Activated T-helper 17 cell treated with anti-CD3 and anti-CD28 coated beads, Interleukin-2, amount 50 U/mL, for 72 hours (primary cell): Measurements from ENCODE around the gene RELCH. TPM values are rescaled to one million over a fixed set of nuclear protein-coding genes. Genes with fewer than 3 reads are reported as not detected.

Source experiments
- ATAC-seq: fragments of 150-1000 bp; cut with Tn5 transposase; replicated peaks from 2 replicates; pipeline ENCODE4 v1.10.0; 2021; ENCODE audit warnings: mild to moderate bottlenecking, moderate library complexity
- H3K27ac Mint-ChIP-seq: one replicate; pipeline ENCODE4 v1.8.0; 2022; ENCODE audit warnings: mixed read lengths
- H3K27me3 Mint-ChIP-seq: one replicate; pipeline ENCODE4 v1.8.0; 2022; ENCODE audit warnings: mixed read lengths
- H3K36me3 Mint-ChIP-seq: one replicate; pipeline ENCODE4 v1.8.0; 2022; ENCODE audit warnings: low read depth, mild to moderate bottlenecking, mixed read lengths
- H3K4me1 Mint-ChIP-seq: one replicate; pipeline ENCODE4 v1.8.0; 2022; ENCODE audit warnings: mixed read lengths
- H3K4me3 Mint-ChIP-seq: one replicate; pipeline ENCODE4 v1.8.0; 2022; ENCODE audit warnings: mild to moderate bottlenecking, mixed read lengths
- H3K9me3 Mint-ChIP-seq: one replicate; pipeline ENCODE4 v1.8.0; 2022; ENCODE audit warnings: mixed read lengths
- total RNA-seq, 2 donors: library from RNA; stranded (reverse); gene quantifications; one replicate each; pipeline ENCODE4 v1.2.3, GENCODE V29; 2022

RELCH gene
- total RNA-seq, 2 donors from 2014 or later, result 23.2 to 28.7 TPM

DNA sequence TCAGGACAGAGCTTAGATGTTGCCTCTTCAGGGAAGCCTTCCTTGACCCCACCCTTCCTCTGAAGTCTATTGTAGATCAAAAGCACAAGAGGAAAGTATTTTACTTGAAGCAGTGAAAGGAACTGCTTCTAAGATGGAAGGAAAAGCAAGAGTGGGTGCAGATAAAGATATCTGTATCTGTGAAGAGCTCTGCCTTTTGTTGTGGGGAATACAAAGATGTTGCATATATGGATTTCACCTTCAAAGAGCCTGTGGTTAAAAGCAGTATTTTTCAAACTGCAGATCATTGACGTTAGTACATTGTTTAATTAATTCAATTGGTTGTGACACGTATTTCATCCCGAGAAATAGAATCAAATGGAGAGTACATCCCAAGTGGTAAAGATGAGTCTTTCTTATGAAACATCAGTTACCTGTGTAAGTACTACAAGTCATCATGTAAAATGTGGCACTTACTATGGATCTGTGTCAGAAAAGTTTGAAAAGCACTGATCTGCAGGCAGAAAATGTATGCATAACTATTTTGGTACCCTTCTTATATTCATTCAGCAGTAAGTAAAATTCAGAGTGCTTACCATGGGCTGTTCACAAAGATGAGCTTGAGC lies 113.4 kb downstream of the RELCH start:
- Mint-ChIP-seq H3K27ac (no peak overlapping the region), H3K27me3 (no peaks in the 10 kb centered on the region), H3K4me1 (peaks cover 6% of the 10 kb centered on the region), H3K4me3 (no peak overlapping the region), H3K36me3 (peaks cover 87% of the 10 kb centered on the region), H3K9me3 (no peaks in the 10 kb centered on the region)
- ATAC-seq, result no peak

- Mint-ChIP-seq H3K27me3 (no peaks in the 10 kb centered on the region), H3K36me3 (peaks cover 82% of the 10 kb centered on the region), H3K4me3 (no peak overlapping the region), H3K27ac (no peak overlapping the region), H3K9me3 (no peaks in the 10 kb centered on the region), H3K4me1 (peaks cover 6% of the 10 kb centered on the region)
- ATAC-seq, result no peak
Measured at GRCh38 chr18:62301322-62301721, 114.3 kb downstream of the RELCH start.

DNA sequence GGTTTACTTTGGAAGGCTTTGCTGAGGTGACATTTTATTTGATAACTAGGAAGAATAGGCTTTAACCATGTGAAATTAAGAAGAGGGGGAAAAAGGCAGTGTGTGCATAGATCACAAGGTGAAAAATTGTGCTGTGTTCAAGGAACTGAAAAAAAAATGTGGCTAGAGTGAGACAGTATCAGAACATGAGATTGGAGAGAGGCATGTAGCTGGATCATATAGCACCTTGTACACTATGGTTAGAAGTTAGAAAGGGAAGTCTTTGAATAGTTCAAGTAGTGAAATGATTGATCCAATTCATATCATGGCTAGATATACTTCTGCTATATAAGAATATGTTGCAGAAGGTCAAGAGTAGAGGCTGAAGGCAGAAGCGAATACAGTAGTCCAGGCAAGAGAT lies 125.8 kb downstream of the RELCH start:
- H3K4me1 Mint-ChIP-seq, result no peaks in the 10 kb centered on the region
- no peaks in the 10 kb centered on the region for H3K9me3 Mint-ChIP-seq
- peaks cover 16% of the 10 kb centered on the region for H3K36me3 Mint-ChIP-seq
- H3K4me3 Mint-ChIP-seq, result no peak overlapping the region
- no peaks in the 10 kb centered on the region for H3K27me3 Mint-ChIP-seq
- no peak overlapping the region for H3K27ac Mint-ChIP-seq
- ATAC-seq, result no peak

DNA sequence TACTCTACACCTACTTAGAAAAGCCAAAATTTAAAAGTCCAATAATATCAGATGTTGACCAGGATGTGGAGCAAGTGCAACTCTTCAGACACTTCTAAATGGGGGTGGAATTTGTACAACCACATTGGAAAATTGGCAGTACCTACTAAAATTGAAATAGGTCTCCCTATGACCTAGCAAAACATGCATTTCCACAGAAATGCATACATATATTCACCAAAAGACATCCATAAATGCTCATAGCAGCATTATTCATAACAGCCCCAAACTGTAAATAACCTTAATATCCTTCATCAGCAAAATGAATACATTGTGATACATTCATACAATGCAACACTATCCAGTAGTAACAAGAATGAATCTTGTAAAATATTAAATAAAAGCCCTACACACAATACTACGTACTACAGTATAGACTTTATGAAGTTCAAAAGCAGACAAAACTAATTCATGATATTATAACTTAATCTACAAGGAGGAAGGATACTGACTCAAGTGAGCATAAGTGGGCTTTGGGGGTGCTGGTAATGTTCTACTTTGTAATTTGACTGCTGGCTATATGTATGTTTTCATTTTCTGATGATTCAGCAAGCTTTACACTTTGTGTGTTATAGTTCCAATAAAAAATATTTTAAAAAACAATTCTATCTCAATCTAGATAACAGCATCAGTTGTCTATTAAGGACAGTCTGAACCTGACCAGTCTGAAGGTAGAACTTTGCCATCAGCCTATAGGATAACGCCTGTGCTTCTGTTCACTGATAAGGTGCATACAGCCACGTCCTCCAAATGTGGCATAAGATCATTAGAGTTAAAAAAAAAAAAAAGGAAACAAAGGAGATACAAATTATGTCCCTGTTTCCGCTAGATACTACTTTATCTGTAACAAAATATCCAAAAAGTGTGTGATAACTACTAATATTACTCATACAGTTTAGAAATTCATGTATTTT lies 131.4 kb downstream of the RELCH start:
- peaks cover 2% of the 10 kb centered on the region for H3K4me1 Mint-ChIP-seq
- peaks cover 10% of the 10 kb centered on the region for H3K27me3 Mint-ChIP-seq
- no peaks in the 10 kb centered on the region for H3K36me3 Mint-ChIP-seq
- no peak overlapping the region for H3K4me3 Mint-ChIP-seq
- H3K9me3 Mint-ChIP-seq, result no peaks in the 10 kb centered on the region
- H3K27ac Mint-ChIP-seq, result no peak overlapping the region
- ATAC-seq, result no peak

DNA sequence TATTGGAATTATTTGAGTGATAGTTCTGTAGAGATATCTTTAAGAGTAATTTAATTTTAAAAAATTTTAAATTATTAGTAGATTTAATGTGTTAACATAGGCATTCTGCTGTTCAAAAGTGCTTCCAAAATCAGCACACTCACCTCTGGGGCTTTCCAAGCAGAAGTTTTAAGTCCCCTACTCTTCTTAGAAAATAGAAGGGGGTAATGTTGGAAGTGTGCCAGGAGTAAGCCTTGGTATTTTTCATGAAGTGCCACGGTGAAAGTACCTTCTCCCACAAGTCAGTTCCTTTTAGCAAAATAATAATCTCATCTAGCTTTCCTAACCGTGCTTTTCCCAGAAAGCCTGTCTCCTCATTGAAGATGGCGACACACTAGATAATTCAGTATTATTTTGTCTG lies 134.1 kb downstream of the RELCH start:
- Mint-ChIP-seq H3K4me3 (no peak overlapping the region), H3K36me3 (peaks cover 12% of the 10 kb centered on the region), H3K27ac (no peak overlapping the region), H3K27me3 (peaks cover 26% of the 10 kb centered on the region), H3K9me3 (no peaks in the 10 kb centered on the region), H3K4me1 (peaks cover 17% of the 10 kb centered on the region)
- ATAC-seq, result no peak

DNA sequence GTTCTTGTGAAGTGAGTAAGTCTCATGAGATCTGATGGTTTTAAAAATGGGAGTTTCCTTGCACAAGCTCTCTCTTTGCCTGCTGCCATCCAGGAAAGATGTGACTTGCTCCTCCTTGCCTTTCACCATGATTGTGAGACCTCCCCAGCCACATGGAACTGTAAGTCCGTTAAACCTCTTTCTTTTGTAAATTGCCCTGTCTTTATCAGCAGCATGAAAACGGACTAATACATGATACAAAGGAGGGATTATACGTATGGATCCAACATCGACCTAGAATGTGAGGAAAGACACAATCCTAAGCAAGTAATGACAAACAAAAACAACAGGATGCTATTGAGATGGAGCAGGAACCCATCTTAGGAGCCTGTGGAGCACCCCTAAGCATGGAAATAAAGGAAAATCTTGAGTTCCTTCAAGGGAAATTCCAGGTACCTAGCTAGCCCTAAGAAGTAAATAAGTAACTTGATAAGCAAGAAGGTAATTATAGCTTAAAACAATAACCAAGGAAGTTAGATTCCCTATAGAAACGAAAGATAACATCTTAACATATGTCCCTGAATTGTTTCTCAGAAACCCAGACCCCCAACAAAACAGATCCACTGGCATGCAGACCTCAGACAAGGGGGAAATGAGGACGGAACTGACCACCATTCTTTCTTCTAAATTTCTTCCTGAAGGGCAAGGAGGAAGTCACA lies 136.6 kb downstream of the RELCH start:
- Mint-ChIP-seq H3K27ac (no peak overlapping the region), H3K36me3 (peaks cover 20% of the 10 kb centered on the region), H3K4me1 (peaks cover 24% of the 10 kb centered on the region), H3K27me3 (peaks cover 35% of the 10 kb centered on the region), H3K4me3 (peak overlapping the region; percentile 75), H3K9me3 (no peaks in the 10 kb centered on the region)
- ATAC-seq, result no peak

DNA sequence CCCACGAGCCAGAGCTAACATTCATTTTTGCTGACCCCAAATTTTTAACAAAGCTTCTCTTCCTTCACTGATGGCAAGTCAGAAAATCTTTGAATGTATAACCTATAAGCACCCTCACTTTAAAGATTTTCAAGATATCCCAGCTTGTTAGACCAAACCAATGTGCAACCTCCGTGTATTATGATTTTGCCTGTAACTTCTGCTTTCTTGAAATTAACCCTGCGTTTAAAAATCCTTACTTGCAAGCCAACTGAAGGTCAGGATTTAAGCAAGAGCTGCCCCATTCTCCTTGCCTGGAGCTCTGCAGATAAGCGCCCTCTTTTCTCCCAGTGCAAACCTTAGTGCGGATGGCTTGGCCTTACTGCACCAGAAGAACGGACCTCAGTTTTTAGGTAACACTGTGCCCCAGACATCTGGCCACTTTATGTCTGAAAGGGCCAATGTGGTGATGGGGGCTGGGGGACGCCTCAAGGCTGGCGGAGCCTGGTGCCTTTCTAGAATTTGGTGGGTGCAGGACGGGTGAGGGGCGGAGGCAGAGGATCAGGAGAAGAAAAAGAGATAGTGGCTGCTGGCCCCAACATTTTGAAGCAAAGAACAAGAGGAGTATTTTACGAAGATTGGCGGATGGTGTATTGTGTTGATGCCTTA lies 137.2 kb downstream of the RELCH start:
- peak overlapping the region; percentile 67 for H3K27ac Mint-ChIP-seq

GRCh38 chr18:62324917-62325805 lies 138.1 kb downstream of the RELCH start, which contains the start of gene TNFRSF11A:
Gene TNFRSF11A (plus strand): TSS chr18:62325310. CDS start chr18:62325353, 43 bp downstream.
- peak within 1 kb of the TSS; percentile 67 for H3K27ac Mint-ChIP-seq
- no peaks in the 10 kb centered on the region for H3K9me3 Mint-ChIP-seq
- H3K4me1 Mint-ChIP-seq, result peaks cover 33% of the 10 kb centered on the region
- peaks cover 43% of the 10 kb centered on the region for H3K27me3 Mint-ChIP-seq
- peak; percentile 70 for ATAC-seq
- peaks cover 20% of the 10 kb centered on the region for H3K36me3 Mint-ChIP-seq
- H3K4me3 Mint-ChIP-seq, result peak within 1 kb of the TSS; percentile 85

More for the DNA sequence above, 137.2 kb downstream of the RELCH start:
- Mint-ChIP-seq H3K9me3 (no peaks in the 10 kb centered on the region), H3K27me3 (peaks cover 37% of the 10 kb centered on the region), H3K4me3 (peak overlapping the region; percentile 75), H3K4me1 (peaks cover 24% of the 10 kb centered on the region), H3K36me3 (peaks cover 20% of the 10 kb centered on the region)
- no peak for ATAC-seq

- Mint-ChIP-seq H3K4me3 (peak overlapping the region; percentile 85), H3K36me3 (peaks cover 20% of the 10 kb centered on the region), H3K9me3 (no peaks in the 10 kb centered on the region), H3K4me1 (peaks cover 38% of the 10 kb centered on the region), H3K27me3 (peaks cover 48% of the 10 kb centered on the region), H3K27ac (peak overlapping the region; percentile 37)
- ATAC-seq, result peak; percentile 18
Measured at GRCh38 chr18:62325806-62326645, 139.0 kb downstream of the RELCH start.

DNA sequence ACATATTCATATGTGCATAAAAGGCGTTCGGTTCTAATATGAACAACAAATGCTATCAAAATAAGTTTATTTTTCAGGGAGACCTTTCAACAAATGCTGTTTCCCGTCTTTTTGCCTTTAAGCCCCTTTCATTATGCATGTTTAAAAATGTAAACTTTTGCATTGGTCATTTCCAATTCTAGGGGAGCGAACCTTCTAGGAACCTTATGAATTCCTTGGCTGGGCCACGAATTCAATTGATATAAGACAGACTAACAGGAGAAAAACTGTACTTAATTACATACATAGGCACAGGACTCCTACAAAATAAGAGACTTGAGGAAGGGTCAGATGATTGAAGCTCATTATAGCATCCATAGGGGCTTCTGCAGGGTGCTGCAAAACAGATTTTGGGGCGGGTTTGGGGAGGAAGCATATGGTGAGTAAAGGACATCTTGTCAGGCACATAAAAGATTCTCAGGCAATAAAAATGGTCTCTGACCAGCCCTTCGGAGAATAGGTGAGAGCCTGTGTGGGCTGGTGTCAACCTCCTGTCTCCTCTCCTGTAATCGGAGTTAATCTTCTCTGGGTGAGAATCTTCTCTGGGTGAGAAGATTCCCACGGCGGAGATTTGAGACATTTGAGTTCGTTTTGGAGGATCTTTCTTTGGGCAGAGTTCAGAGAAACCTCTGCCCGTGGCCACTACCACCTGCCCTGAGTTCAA lies 139.7 kb downstream of the RELCH start:
- Mint-ChIP-seq H3K27ac (no peak overlapping the region), H3K4me1 (peaks cover 44% of the 10 kb centered on the region), H3K9me3 (no peaks in the 10 kb centered on the region), H3K27me3 (peaks cover 54% of the 10 kb centered on the region), H3K36me3 (peaks cover 20% of the 10 kb centered on the region), H3K4me3 (peak overlapping the region; percentile 85)
- ATAC-seq, result no peak

DNA sequence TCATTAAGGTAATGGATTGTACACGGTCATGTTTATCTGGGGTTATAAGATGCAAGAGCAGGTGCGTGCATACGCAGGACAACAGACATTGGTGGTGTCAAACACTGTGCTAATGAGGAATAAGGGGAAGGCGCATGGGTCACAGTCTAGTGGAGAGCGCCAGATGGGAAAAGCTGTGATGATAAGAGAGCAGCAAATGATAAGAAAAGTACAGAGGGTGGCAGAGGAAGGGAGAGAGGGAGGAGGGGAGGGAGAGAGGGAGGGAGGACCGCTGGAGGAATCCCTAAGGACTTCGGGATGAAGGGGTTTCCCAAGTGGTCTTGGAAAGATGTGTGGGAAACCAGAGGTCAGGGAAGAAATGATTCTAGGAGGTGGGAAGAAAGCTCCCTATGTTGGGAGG lies 140.9 kb downstream of the RELCH start:
- H3K36me3 Mint-ChIP-seq, result peaks cover 20% of the 10 kb centered on the region
- peaks cover 58% of the 10 kb centered on the region for H3K27me3 Mint-ChIP-seq
- no peak for ATAC-seq
- peak overlapping the region; percentile 85 for H3K4me3 Mint-ChIP-seq
- H3K9me3 Mint-ChIP-seq, result no peaks in the 10 kb centered on the region
- H3K27ac Mint-ChIP-seq, result no peak overlapping the region
- H3K4me1 Mint-ChIP-seq, result peaks cover 44% of the 10 kb centered on the region
